NCI-H82 (cell line): ENCODE data around the gene ALK.
A peak's percentile ranks its signal among the peaks of the same experiment; 100 is the strongest.
"Not testable (repeated sequence)": the region's sequence is repeated elsewhere in the genome, so short reads cannot be mapped to it uniquely, and the experiment has no call there.

Experiments used
- DNase-seq: peaks from one replicate; lab custom pipeline; 2025; lab: John Stamatoyannopoulos, UW

The ALK gene

GRCh38 chr2:29246383-29247300 lies 674.7 kb downstream of the ALK start:
- no peak for DNase-seq

GRCh38 chr2:29245742-29246382 lies 675.5 kb downstream of the ALK start:
- DNase-seq = no peak

GRCh38 chr2:29245035-29245741 lies 676.2 kb downstream of the ALK start:
- not testable (repeated sequence) for DNase-seq

GRCh38 chr2:29242621-29243375 lies 678.6 kb downstream of the ALK start:
- DNase-seq = no peak

GRCh38 chr2:29241955-29242565 lies 679.3 kb downstream of the ALK start:
- DNase-seq = no peak

GRCh38 chr2:29241341-29241740 lies 680.0 kb downstream of the ALK start:
- no peak for DNase-seq

GRCh38 chr2:29240601-29241000 lies 680.8 kb downstream of the ALK start:
- DNase-seq = peak; percentile 22

- no peak for DNase-seq
Observed at GRCh38 chr2:29239209-29239960, 682.0 kb downstream of the ALK start.

- peak; percentile 76 for DNase-seq
Observed at GRCh38 chr2:29238497-29238896, 682.9 kb downstream of the ALK start.

- no peak for DNase-seq
Observed at GRCh38 chr2:29236074-29236473, 685.3 kb downstream of the ALK start.

- no peak for DNase-seq
Observed at GRCh38 chr2:29235411-29235810, 686.0 kb downstream of the ALK start.

- DNase-seq = no peak
Observed at GRCh38 chr2:29233428-29233827, 688.0 kb downstream of the ALK start.

- DNase-seq = no peak
Observed at GRCh38 chr2:29232041-29232440, 689.3 kb downstream of the ALK start.

- no peak for DNase-seq
Observed at GRCh38 chr2:29229640-29230039, 691.7 kb downstream of the ALK start.

- DNase-seq = no peak
Observed at GRCh38 chr2:29228947-29229346, 692.4 kb downstream of the ALK start.

GRCh38 chr2:29227935-29228675 lies 693.3 kb downstream of the ALK start:
- DNase-seq = peak; percentile 34

- DNase-seq = no peak
Observed at GRCh38 chr2:29226808-29227207, 694.6 kb downstream of the ALK start.

GRCh38 chr2:29226375-29226774 lies 695.0 kb downstream of the ALK start:
- DNase-seq = no peak

GRCh38 chr2:29225814-29226213 lies 695.6 kb downstream of the ALK start:
- DNase-seq = no peak
